GM23338 (cell line): ENCODE results near the gene LRRC37A3. TPM values are rescaled to one million over a fixed set of nuclear protein-coding genes. Genes with fewer than 3 reads are reported as not detected.
"Not testable (repeated sequence)": the region's sequence is repeated elsewhere in the genome, so short reads cannot be mapped to it uniquely, and the experiment has no call there.

Experiments
- ATAC-seq: fragments of 200-7000 bp; cut with Tn5 transposase; 3 replicates; pipeline ENCODE4 v1.9.1; 2020
- DNase-seq: peaks from one replicate; pipeline ENCODE4 v3.0.0-alpha.2; 2015; ENCODE audit warnings: low spot score
- H2AFZ ChIP-seq: fragments of 200-600 bp; sonication (generic); 2 replicates; pipeline ENCODE4 v1.8.0; 2016; ENCODE audit warnings: antibody characterized with exemption, mild to moderate bottlenecking, moderate library complexity
- H3F3A ChIP-seq: fragments of 200-600 bp; sonication (generic); replicated peaks from 2 replicates; pipeline ENCODE4 v1.8.0; 2017; ENCODE audit warnings: antibody characterized with exemption, mixed run types, low read depth
- H3K27ac ChIP-seq: fragments of 200-600 bp; sonication (generic); 2 replicates; pipeline ENCODE4 v1.6.1; 2016; ENCODE audit warnings: low read depth
- H3K27me3 ChIP-seq: fragments of 200-600 bp; sonication (generic); 2 replicates; pipeline ENCODE4 v1.8.0; 2016; ENCODE audit warnings: mild to moderate bottlenecking, mixed run types, moderate library complexity; ENCODE audit not compliant: insufficient read depth
- H3K36me3 ChIP-seq: fragments of 200-600 bp; sonication (generic); 2 replicates; pipeline ENCODE4 v1.8.0; 2016; ENCODE audit warnings: mild to moderate bottlenecking; ENCODE audit not compliant: insufficient read depth
- H3K4me1 ChIP-seq: fragments of 200-600 bp; sonication (generic); 2 replicates; pipeline ENCODE4 v1.8.0; 2016; ENCODE audit warnings: mild to moderate bottlenecking, moderate library complexity; ENCODE audit not compliant: insufficient read depth
- H3K4me2 ChIP-seq: fragments of 200-600 bp; sonication (generic); 2 replicates; pipeline ENCODE4 v1.7.1; 2017; ENCODE audit warnings: mixed run types
- H3K4me3 ChIP-seq: fragments of 200-600 bp; sonication (generic); 2 replicates; pipeline ENCODE4 v1.6.1; 2016; ENCODE audit warnings: mixed run types
- H3K79me2 ChIP-seq: fragments of 200-600 bp; sonication (generic); replicated peaks from 2 replicates; pipeline ENCODE4 v1.8.0; 2017; ENCODE audit warnings: mild to moderate bottlenecking; ENCODE audit not compliant: insufficient read depth
- H3K9me2 ChIP-seq: fragments of 200-600 bp; sonication (generic); 2 replicates; pipeline ENCODE4 v1.8.0; 2017; ENCODE audit not compliant: insufficient read depth
- H4K20me1 ChIP-seq: fragments of 200-600 bp; sonication (generic); replicated peaks from 2 replicates; pipeline ENCODE4 v1.8.0; 2017; ENCODE audit warnings: mild to moderate bottlenecking; ENCODE audit not compliant: insufficient read depth
- H3K27ac Mint-ChIP-seq: 2 replicates; pipeline ENCODE4 v1.8.0; 2020; ENCODE audit warnings: inconsistent platforms, mild to moderate bottlenecking, moderate library complexity, mixed read lengths
- H3K27me3 Mint-ChIP-seq: 3 replicates; pipeline ENCODE4 v1.8.0; 2022; ENCODE audit warnings: low read depth, mild to moderate bottlenecking, moderate library complexity, mixed read lengths, inconsistent platforms; ENCODE audit not compliant: insufficient read depth, poor library complexity
- H3K36me3 Mint-ChIP-seq: 3 replicates; pipeline ENCODE4 v1.8.0; 2021; ENCODE audit warnings: low read depth, mild to moderate bottlenecking, inconsistent platforms, moderate library complexity, mixed read lengths
- H3K4me1 Mint-ChIP-seq: 3 replicates; pipeline ENCODE4 v1.8.0; 2020; ENCODE audit warnings: mild to moderate bottlenecking, inconsistent platforms, mixed read lengths
- H3K4me3 Mint-ChIP-seq: 3 replicates; pipeline ENCODE4 v1.8.0; 2021; ENCODE audit warnings: moderate library complexity, mild to moderate bottlenecking, inconsistent platforms, mixed read lengths
- H3K9me3 Mint-ChIP-seq: 3 replicates; pipeline ENCODE4 v1.8.0; 2020; ENCODE audit warnings: moderate library complexity, mild to moderate bottlenecking, inconsistent platforms, mixed read lengths
- CREB1 ChIP-seq: fragments of 250-450 bp; sonication (Bioruptor Pico); IDR thresholded peaks from 2 replicates; pipeline ENCODE4 v1.5.0; 2020; ENCODE audit warnings: low read depth, mild to moderate bottlenecking, moderate library complexity
- POLR2AphosphoS5 ChIP-seq: IDR thresholded peaks from 2 replicates; pipeline ENCODE4 v1.6.1; 2016; ENCODE audit warnings: antibody characterized with exemption, low read depth
- polyA plus RNA-seq: library from polyadenylated mRNA; unstranded; fragments of >200 nt; fragmentation: Nextera tagmentation; extraction: Ambion mirVana; gene quantifications from 2 replicates; pipeline ENCODE4 v1.2.1, GENCODE V29; 2016
- total RNA-seq: library from RNA; depleted of rRNA; stranded (reverse); fragments of >200 nt; shearing (Covaris generic); gene quantifications from 2 replicates; pipeline ENCODE4 v1.2.3, GENCODE V29; 2014
- TF ChIP-seq, protein P1 (sequence below): IDR thresholded peaks from 2 replicates; pipeline ENCODE4 v1.6.1; 2016; ENCODE audit warnings: antibody characterized with exemption

The LRRC37A3 gene
- total and polyA plus RNA-seq, 2 experiments from 2014 or later: 3.5 to 5.6 TPM

DNA sequence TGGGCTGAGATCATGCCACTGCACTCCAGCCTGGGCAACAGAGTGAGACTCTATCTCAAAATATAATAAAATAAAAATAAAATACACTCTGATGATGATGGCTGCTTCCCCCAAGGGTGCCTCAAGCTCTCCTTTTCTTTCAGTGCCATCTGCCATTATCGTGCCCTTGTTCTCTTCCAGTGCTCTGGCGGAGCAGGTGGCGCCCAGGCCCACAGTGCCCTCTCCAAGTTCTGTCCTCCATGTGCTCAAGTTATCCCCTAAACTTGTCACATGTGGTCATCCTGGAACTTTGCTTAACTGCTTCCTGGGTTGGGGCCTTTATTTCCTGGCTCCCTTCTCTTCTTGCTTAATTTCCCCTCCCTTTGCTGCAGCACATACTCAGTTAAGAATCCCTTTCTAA is 76.4 kb downstream of the LRRC37A3 start:
- H3F3A ChIP-seq, H3K36me3 ChIP-seq, DNase-seq, H3K9me3 Mint-ChIP-seq, H3K27me3 Mint-ChIP-seq, H3K4me3 Mint-ChIP-seq, H3K27ac ChIP-seq, H3K79me2 ChIP-seq, H3K4me1 ChIP-seq, H3K9me2 ChIP-seq, ATAC-seq, H2AFZ ChIP-seq, H3K4me1 Mint-ChIP-seq, H3K36me3 Mint-ChIP-seq, H4K20me1 ChIP-seq, H3K27me3 ChIP-seq, H3K4me2 ChIP-seq, H3K4me3 ChIP-seq, H3K27ac Mint-ChIP-seq: not testable (repeated sequence)

DNA sequence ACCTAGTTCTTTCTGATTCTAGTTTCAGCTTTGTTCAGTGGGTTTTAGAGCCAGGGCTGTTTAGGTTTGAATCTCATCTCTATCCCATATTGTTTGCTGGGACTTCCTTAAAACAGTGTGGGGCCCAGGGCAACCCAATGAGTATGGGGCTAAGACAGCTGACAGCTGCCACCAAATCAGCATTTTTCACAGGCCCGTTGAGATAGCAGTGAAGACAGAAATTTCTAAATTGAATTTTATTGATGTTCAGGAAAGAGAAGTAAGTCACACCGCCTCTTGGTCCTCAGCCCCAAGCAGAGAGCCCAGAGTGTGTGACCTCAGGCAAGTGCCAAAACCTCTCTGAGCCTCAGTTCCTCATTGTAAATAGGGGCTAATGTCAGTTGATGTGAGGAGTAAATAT is 78.3 kb downstream of the LRRC37A3 start:
- not testable (repeated sequence) for H3F3A ChIP-seq, H3K27me3 ChIP-seq, H3K27me3 Mint-ChIP-seq, H3K4me2 ChIP-seq, H3K4me1 Mint-ChIP-seq, H4K20me1 ChIP-seq, H3K4me1 ChIP-seq, H3K9me2 ChIP-seq, H3K36me3 ChIP-seq, H3K9me3 Mint-ChIP-seq, H3K4me3 ChIP-seq, H3K79me2 ChIP-seq, H2AFZ ChIP-seq, H3K36me3 Mint-ChIP-seq, ATAC-seq, H3K4me3 Mint-ChIP-seq, H3K27ac Mint-ChIP-seq, DNase-seq, H3K27ac ChIP-seq

DNA sequence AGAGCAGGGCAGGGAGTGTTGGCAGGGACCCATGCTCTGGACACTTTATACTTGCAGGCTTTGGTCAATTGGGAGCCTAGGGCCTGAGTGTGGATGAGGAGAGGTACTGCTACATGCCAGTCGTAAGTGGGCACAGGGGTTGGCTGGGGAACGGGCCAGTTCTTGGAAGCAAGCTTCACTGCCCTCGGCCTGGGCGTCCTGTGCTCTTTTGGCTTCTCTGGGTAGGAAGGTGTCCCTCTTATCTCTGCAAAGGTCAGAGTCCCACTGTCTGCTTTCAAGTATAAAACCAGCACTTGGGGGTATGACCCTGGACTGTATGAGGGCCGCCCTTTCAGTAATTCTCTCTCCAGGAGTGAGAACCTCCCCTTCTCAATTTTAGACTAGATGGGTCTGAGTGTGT is 80.8 kb downstream of the LRRC37A3 start:
- H3K36me3 Mint-ChIP-seq, H3K27ac ChIP-seq, H3K9me3 Mint-ChIP-seq, H2AFZ ChIP-seq, H4K20me1 ChIP-seq, ATAC-seq, H3K4me3 Mint-ChIP-seq, H3K4me3 ChIP-seq, H3F3A ChIP-seq, H3K4me2 ChIP-seq, H3K9me2 ChIP-seq, H3K36me3 ChIP-seq, DNase-seq, H3K27ac Mint-ChIP-seq, H3K27me3 Mint-ChIP-seq, H3K4me1 Mint-ChIP-seq, H3K27me3 ChIP-seq, H3K4me1 ChIP-seq, H3K79me2 ChIP-seq: not testable (repeated sequence)

DNA sequence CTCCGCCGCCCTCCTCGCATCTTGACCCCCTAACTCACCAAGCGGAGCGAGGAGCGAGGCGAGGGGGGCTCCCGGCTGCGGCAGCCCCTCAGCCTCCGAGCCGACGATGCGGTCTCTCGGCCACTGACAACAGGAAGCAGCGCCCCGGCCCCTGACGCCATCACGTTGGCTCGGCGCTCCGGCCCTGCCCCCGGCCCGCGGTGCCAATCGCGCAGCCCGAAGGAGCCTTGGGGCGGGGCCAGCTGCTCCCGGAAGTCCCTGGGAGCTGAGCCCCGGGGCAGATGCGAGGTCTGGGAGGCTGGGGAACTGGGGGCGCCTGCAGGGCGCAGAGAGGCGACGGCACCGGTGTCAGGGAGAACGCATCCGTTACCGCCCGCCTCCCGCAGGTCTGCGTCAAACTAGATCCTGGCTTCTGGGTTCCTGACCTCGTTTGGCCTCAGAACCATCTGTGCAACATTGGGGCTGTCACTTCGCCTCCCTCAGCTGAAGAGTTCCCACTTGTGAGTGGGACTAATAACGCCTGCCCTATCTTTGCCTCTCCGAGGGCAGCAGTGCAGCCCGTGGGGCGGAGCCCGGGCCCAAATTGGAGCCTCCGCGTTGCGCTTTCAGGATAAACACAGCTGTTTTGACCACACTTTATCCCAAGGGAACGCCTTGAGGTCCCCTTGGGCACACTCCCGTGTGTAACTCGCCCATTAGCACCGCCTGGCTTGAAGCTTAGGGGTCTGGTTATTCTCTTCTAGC is 82.1 kb downstream of the LRRC37A3 start:
- Histone ChIP-seq H3K4me2 (peak overlapping the region; percentile 89), H3K4me3 (peak overlapping the region; percentile 74), H2AFZ (peak overlapping the region; percentile 69)
- not testable (repeated sequence) for H3K27ac ChIP-seq, H3K36me3 Mint-ChIP-seq, H3K4me1 ChIP-seq, H3K27me3 Mint-ChIP-seq, H3K27me3 ChIP-seq, H3F3A ChIP-seq, H3K36me3 ChIP-seq, H3K9me3 Mint-ChIP-seq, H3K79me2 ChIP-seq, H3K4me1 Mint-ChIP-seq, H3K9me2 ChIP-seq, H4K20me1 ChIP-seq
- DNase-seq: peak; percentile 87
- peak overlapping the region; percentile 84 for H3K27ac Mint-ChIP-seq
- peak; percentile 95 for ATAC-seq
- TF ChIP-seq CREB1 (peak; percentile 63; the same call in 1 of the 2 replicates), POLR2AphosphoS5 (peak; percentile 64)
- TF ChIP-seq, protein P1, sequence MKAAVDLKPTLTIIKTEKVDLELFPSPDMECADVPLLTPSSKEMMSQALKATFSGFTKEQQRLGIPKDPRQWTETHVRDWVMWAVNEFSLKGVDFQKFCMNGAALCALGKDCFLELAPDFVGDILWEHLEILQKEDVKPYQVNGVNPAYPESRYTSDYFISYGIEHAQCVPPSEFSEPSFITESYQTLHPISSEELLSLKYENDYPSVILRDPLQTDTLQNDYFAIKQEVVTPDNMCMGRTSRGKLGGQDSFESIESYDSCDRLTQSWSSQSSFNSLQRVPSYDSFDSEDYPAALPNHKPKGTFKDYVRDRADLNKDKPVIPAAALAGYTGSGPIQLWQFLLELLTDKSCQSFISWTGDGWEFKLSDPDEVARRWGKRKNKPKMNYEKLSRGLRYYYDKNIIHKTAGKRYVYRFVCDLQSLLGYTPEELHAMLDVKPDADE: 0 out of 2 replicates have a peak, but pooled peaks have one; percentile 24
- H3K4me3 Mint-ChIP-seq: peak overlapping the region; percentile 83
